ENCODE data around the gene NFS1. TPM values are rescaled to one million over a fixed set of nuclear protein-coding genes. Genes with fewer than 3 reads are reported as not detected.

The NFS1 gene
- polyA plus RNA-seq, 2 of the 4 experiments (the other 2 are of a cell fraction): 44.0 to 50.5 TPM

GRCh38 chr20:35680452-35681183, 18.5 kb downstream of the NFS1 start:
- CTCF ChIA-PET: interaction anchor here (0.6 to 0.9 kb wide), 2 partner anchors 173 to 216 kb away, joined by 3 to 4 read pairs; no protein-coding TSS in a partner anchor
- Histone ChIP-seq H3K4me3 (no peak overlapping the region), H3K4me1 (no peaks in the 10 kb centered on the region), H3K4me2 (no peak overlapping the region), H3K9me3 (no peaks in the 10 kb centered on the region), H3K27ac (no peak overlapping the region)
- 93% methylated on average over 4 of the region's 4 CpGs for WGBS (ENCODE audit: missing lambda C conversion rate)
- POLR2A ChIA-PET: no interaction called here
- ATAC-seq (no peak), FAIRE-seq (no peak), DNase-seq (ENCODE audit: low read depth in 1 of 2, low spot score in 1 of 2) (no peak)
- no peak for TF ChIP-seq SMC3 (IDR thresholded peaks at IDR 0.05)
- TF ChIP-seq CHD2 (IDR thresholded peaks at IDR 0.05; ENCODE audit: low read length, partially characterized antibody): no peak
- TF ChIP-seq ELK1 (IDR thresholded peaks at IDR 0.05; ENCODE audit: low read depth, low read length): no peak
- TF ChIP-seq NPAS2 (CRISPR knock-in tag; IDR thresholded peaks at IDR 0.05; ENCODE audit: borderline replicate concordance): no peak
- no peak for TF ChIP-seq HES2 (IDR thresholded peaks at IDR 0.05)
- TF ChIP-seq CHD4 (IDR thresholded peaks at IDR 0.05; ENCODE audit: borderline replicate concordance): no peak
- no peak for TF ChIP-seq MAX (IDR thresholded peaks at IDR 0.05)
- no peak for TF ChIP-seq MAFK (IDR thresholded peaks at IDR 0.05; ENCODE audit: partially characterized antibody)
- no peak for TF ChIP-seq HOXB13 (CRISPR knock-in tag; IDR thresholded peaks at IDR 0.05; ENCODE audit: low read depth)
- TF ChIP-seq EHF (CRISPR knock-in tag; IDR thresholded peaks at IDR 0.05): no peak
- TF ChIP-seq EHMT2 (IDR thresholded peaks at IDR 0.05; ENCODE audit: low read depth): no peak
- TF ChIP-seq BCL3 (IDR thresholded peaks at IDR 0.05): no peak
- TF ChIP-seq ZSCAN20 (CRISPR knock-in tag; IDR thresholded peaks at IDR 0.05): no peak
- TF ChIP-seq ATOH8 (CRISPR knock-in tag; IDR thresholded peaks at IDR 0.05; ENCODE audit: low read depth): no peak
- no peak for TF ChIP-seq ZFP36 (IDR thresholded peaks at IDR 0.05; ENCODE audit: borderline replicate concordance, partially characterized antibody)

- TF ChIP-seq CEBPB (IDR thresholded peaks at IDR 0.05) (no peak), EHMT2 (IDR thresholded peaks at IDR 0.05; ENCODE audit: low read depth) (no peak), ZSCAN20 (CRISPR knock-in tag; IDR thresholded peaks at IDR 0.05) (no peak), JUN (IDR thresholded peaks at IDR 0.05) (no peak), FOSL2 (IDR thresholded peaks at IDR 0.05) (no peak), FOSL2 (CRISPR knock-in tag; IDR thresholded peaks at IDR 0.05) (no peak), SMC3 (IDR thresholded peaks at IDR 0.05) (no peak), HOXA7 (CRISPR knock-in tag; IDR thresholded peaks at IDR 0.05) (no peak), ESRRA (IDR thresholded peaks at IDR 0.05; ENCODE audit: borderline replicate concordance, low read length) (no peak), ATOH8 (CRISPR knock-in tag; IDR thresholded peaks at IDR 0.05; ENCODE audit: low read depth) (no peak), E2F6 (IDR thresholded peaks at IDR 0.05; ENCODE audit: borderline replicate concordance, low read depth) (no peak), CHD4 (IDR thresholded peaks at IDR 0.05; ENCODE audit: borderline replicate concordance) (no peak), TP53 (CRISPR knock-in tag; IDR thresholded peaks at IDR 0.05) (no peak), PBX3 (IDR thresholded peaks at IDR 0.05) (no peak), ELK1 (IDR thresholded peaks at IDR 0.05; ENCODE audit: low read depth, low read length) (no peak), HEYL (CRISPR knock-in tag; IDR thresholded peaks at IDR 0.05) (no peak)
- POLR2A ChIA-PET: no interaction called here
- 95% methylated on average over 8 of the region's 8 CpGs for WGBS (ENCODE audit: missing lambda C conversion rate)
- Histone ChIP-seq H3K27ac (no peak overlapping the region), H3K4me3 (no peak overlapping the region), H3K9me3 (no peaks in the 10 kb centered on the region), H3K4me1 (no peaks in the 10 kb centered on the region), H3K4me2 (no peak overlapping the region)
- DNase-seq (ENCODE audit: low read depth in 1 of 2, low spot score in 1 of 2) (no peak), ATAC-seq (0 out of 6 replicates have a peak, but pooled peaks of 1 of the 2 experiments have one; percentile 34), FAIRE-seq (no peak)
- CTCF ChIA-PET: interaction anchor here (0.8 kb wide), 1 partner anchor 280 kb away, joined by 3 read pairs; the partner anchor contains the start of gene SCAND1
Observed at GRCh38 chr20:35674921-35675320, 24.2 kb downstream of the NFS1 start.
